Osteoblast (primary cell): ENCODE measurements around the gene RPAIN. TPM values are rescaled to one million over a fixed set of nuclear protein-coding genes. Genes with fewer than 3 reads are reported as not detected.

Source experiments
- DNase-seq: peaks from one replicate; pipeline ENCODE4 v3.0.0; 2011; ENCODE audit warnings: low spot score, mixed read lengths; ENCODE audit not compliant: insufficient read length; ENCODE audit errors: missing footprints
- H2AFZ ChIP-seq: 2 replicates; pipeline ENCODE4 v1.6.0; 2011; ENCODE audit warnings: mild to moderate bottlenecking, low read length
- H3K27ac ChIP-seq: 2 replicates; pipeline ENCODE4 v1.5.1; 2011; ENCODE audit warnings: mild to moderate bottlenecking, low read depth, low read length, moderate library complexity
- H3K27me3 ChIP-seq: 2 replicates; pipeline ENCODE4 v1.6.0; 2012; ENCODE audit warnings: mild to moderate bottlenecking, control low read depth, inconsistent platforms, low read length, moderate library complexity; ENCODE audit not compliant: insufficient read depth
- H3K36me3 ChIP-seq: 2 replicates; pipeline ENCODE4 v1.5.1; 2011; ENCODE audit warnings: mild to moderate bottlenecking, low read length, control low read depth, moderate library complexity; ENCODE audit not compliant: insufficient read depth
- H3K4me1 ChIP-seq: 2 replicates; pipeline ENCODE4 v1.5.1; 2011; ENCODE audit warnings: mild to moderate bottlenecking, low read length, control low read depth, moderate library complexity; ENCODE audit not compliant: insufficient read depth
- H3K4me2 ChIP-seq: 2 replicates; pipeline ENCODE4 v1.6.0; 2011; ENCODE audit warnings: mild to moderate bottlenecking, low read length; ENCODE audit not compliant: insufficient read depth
- H3K4me3 ChIP-seq: fragments of 200-600 bp; sonication (generic); 3 replicates; pipeline ENCODE4 v1.5.1; 2012; ENCODE audit warnings: mild to moderate bottlenecking, low read length, inconsistent platforms; ENCODE audit not compliant: insufficient read depth
- H3K79me2 ChIP-seq: 2 replicates; pipeline ENCODE4 v1.6.0; 2012; ENCODE audit warnings: mild to moderate bottlenecking, low read length, control low read depth, inconsistent platforms; ENCODE audit not compliant: insufficient read depth
- H3K9me3 ChIP-seq: 2 replicates; pipeline ENCODE4 v1.5.1; 2011; ENCODE audit warnings: low read depth, low read length, control low read depth
- H4K20me1 ChIP-seq: 2 replicates; pipeline ENCODE4 v1.6.0; 2012; ENCODE audit warnings: mild to moderate bottlenecking, low read length, control low read depth; ENCODE audit not compliant: insufficient read depth
- CTCF ChIP-seq: IDR thresholded peaks from 2 replicates; pipeline ENCODE4 v1.5.1; 2011; ENCODE audit warnings: mild to moderate bottlenecking, low read depth, low read length, moderate library complexity; ENCODE audit errors: extremely low read depth
- total RNA-seq: library from RNA; depleted of rRNA; stranded (reverse); fragments of >200 nt; gene quantifications from 2 replicates; pipeline ENCODE4 v1.2.3, GENCODE V29; 2012

RPAIN gene
- 40.2 and 51.6 TPM in 2 replicates for total RNA-seq

- H3K79me2 ChIP-seq, result peaks cover 55% of the 10 kb centered on the region
- peak within 1 kb of the TSS; percentile 99 for H2AFZ ChIP-seq
- H3K27ac ChIP-seq, result peak within 1 kb of the TSS; percentile 90
- peak within 1 kb of the TSS; percentile 99 for H3K4me2 ChIP-seq
- no peak for TF ChIP-seq CTCF
- H3K4me1 ChIP-seq, result peaks cover 27% of the 10 kb centered on the region
- H3K4me3 ChIP-seq, result peak within 1 kb of the TSS; percentile 98
- peak; percentile 86 for DNase-seq
- H3K36me3 ChIP-seq, result peaks cover 38% of the 10 kb centered on the region
- peaks cover 7% of the 10 kb centered on the region for H4K20me1 ChIP-seq
- H3K9me3 ChIP-seq, result no peaks in the 10 kb centered on the region
- no peaks in the 10 kb centered on the region for H3K27me3 ChIP-seq
These were observed at the start of gene RPAIN for GRCh38 chr17:5419959-5420653. RPAIN (plus strand) TSS chr17:5420182; CDS start chr17:5420211, 29 bp downstream.

DNA sequence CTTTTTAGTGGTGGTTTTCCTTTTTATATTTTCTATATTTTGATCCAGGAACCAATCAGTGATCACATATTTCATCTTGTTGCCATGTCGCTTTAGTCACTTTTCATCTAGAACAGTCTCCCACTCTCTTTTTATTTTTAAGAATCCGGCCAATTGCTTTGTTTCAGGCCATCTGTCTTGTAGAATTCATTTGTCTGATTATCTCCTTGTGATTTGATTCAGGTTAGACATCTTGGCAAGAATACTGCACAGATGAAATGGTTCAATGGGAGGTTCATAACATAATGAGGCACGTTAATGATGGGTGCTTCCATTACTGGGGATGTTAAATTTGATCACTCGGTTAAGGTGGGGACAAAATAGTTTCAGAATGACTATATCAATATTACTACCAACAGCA, 49.6 kb upstream of the RPAIN start:
- Histone ChIP-seq H3K27me3 (no peaks in the 10 kb centered on the region), H3K4me3 (no peak overlapping the region), H2AFZ (no peak overlapping the region), H4K20me1 (no peaks in the 10 kb centered on the region), H3K4me1 (no peaks in the 10 kb centered on the region), H3K9me3 (no peaks in the 10 kb centered on the region), H3K36me3 (peaks cover 56% of the 10 kb centered on the region), H3K4me2 (no peak overlapping the region), H3K79me2 (peaks cover 4% of the 10 kb centered on the region), H3K27ac (no peak overlapping the region)
- no peak for DNase-seq
- no peak for TF ChIP-seq CTCF

DNA sequence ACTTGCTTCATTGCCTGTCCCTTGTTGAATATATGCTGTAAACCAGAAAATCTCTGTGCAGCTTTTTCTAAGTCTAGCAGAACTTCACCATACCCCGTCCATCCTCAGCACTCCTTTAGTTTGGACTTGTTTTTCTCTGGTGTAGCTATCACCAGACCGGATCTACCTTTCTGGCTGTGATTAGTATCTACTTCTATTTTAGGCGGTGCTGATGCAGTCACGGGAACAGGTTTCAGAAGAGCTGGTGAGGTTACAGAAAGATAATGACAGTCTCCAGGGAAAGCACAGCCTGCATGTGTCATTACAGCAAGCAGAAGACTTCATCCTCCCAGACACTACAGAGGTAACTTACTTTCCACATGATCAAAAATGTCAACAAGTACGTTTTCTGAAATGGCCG, 46.9 kb upstream of the RPAIN start:
- Histone ChIP-seq H3K79me2 (no peaks in the 10 kb centered on the region), H2AFZ (no peak overlapping the region), H3K27me3 (no peaks in the 10 kb centered on the region), H3K4me3 (no peak overlapping the region), H3K9me3 (no peaks in the 10 kb centered on the region), H3K4me2 (no peak overlapping the region), H4K20me1 (no peaks in the 10 kb centered on the region), H3K4me1 (no peaks in the 10 kb centered on the region), H3K27ac (no peak overlapping the region), H3K36me3 (peaks cover 67% of the 10 kb centered on the region)
- DNase-seq, result no peak
- no peak for TF ChIP-seq CTCF

DNA sequence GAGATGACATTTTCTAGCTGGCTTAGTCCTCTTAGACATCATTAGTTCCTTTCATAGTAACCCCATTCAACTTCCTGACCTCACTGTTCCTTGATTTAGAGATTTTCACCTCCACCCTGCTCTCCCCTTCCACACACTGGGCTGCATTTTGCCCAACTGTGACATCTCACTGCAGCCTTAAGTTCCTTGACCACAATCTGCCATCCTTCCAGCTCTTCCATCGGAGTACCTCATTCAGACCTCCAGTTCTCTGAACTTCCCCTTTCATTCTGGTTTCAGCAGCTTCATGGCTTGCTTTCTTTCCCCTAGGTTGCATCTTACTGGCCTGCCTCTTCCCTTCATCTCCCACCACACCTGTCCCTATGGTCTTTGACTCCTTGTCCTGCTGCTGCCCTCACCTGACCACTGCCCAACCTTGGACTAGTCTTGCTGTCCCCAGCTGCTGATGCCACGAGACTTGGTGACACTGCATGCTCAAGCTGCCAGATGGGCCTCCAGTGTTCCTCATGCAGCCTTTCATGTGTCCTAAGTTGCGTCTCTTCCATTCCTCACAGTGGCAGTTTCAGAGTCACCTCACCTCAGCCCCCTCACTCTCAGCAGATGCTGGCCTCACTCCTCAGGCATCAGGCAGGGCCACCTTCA, 41.3 kb upstream of the RPAIN start:
- no peaks in the 10 kb centered on the region for H3K27me3 ChIP-seq
- peaks cover 91% of the 10 kb centered on the region for H3K36me3 ChIP-seq
- no peaks in the 10 kb centered on the region for H3K79me2 ChIP-seq
- peaks cover 11% of the 10 kb centered on the region for H3K4me1 ChIP-seq
- no peak overlapping the region for H2AFZ ChIP-seq
- no peak overlapping the region for H3K4me2 ChIP-seq
- DNase-seq, result no peak
- H3K4me3 ChIP-seq, result no peak overlapping the region
- no peaks in the 10 kb centered on the region for H3K9me3 ChIP-seq
- H4K20me1 ChIP-seq, result peaks cover 8% of the 10 kb centered on the region
- H3K27ac ChIP-seq, result no peak overlapping the region
- no peak for TF ChIP-seq CTCF
